HG03135 (cell line): ENCODE results near the gene SLC35B2.

Experiments
- ATAC-seq: cut with Tn5 transposase; IDR thresholded peaks from one replicate; pipeline ENCODE4 v1.9.1; 2021; ENCODE audit warnings: mild to moderate bottlenecking, moderate library complexity; ENCODE audit not compliant: unreplicated experiment

The SLC35B2 gene

GRCh38 chr6:44224029-44224964 is 33.0 kb downstream of the SLC35B2 start:
- ATAC-seq, result no peak

GRCh38 chr6:44223319-44224028 is 33.9 kb downstream of the SLC35B2 start, which contains the start of gene SLC29A1:
Gene SLC29A1 (plus strand): TSS chr6:44223595. CDS start chr6:44227314, 3,719 bp downstream.
- ATAC-seq, result no peak

- no peak for ATAC-seq
Measured at GRCh38 chr6:44222486-44223318, 34.6 kb downstream of the SLC35B2 start.

- no peak for ATAC-seq
Measured at GRCh38 chr6:44221961-44222335, 35.4 kb downstream of the SLC35B2 start.

- peak; percentile 43 for ATAC-seq
Measured at GRCh38 chr6:44221291-44221960, 35.9 kb downstream of the SLC35B2 start.

GRCh38 chr6:44220913-44221290 is 36.4 kb downstream of the SLC35B2 start:
- ATAC-seq, result no peak

GRCh38 chr6:44219815-44220784 is 37.2 kb downstream of the SLC35B2 start:
- ATAC-seq, result no peak

GRCh38 chr6:44219053-44219814 is 38.1 kb downstream of the SLC35B2 start:
- peak; percentile 47 for ATAC-seq

GRCh38 chr6:44217332-44218143 is 39.8 kb downstream of the SLC35B2 start:
- no peak for ATAC-seq

GRCh38 chr6:44216677-44217331 is 40.5 kb downstream of the SLC35B2 start, which contains the start of gene MYMX:
Gene MYMX (plus strand): TSS chr6:44216926. CDS start chr6:44217472, 546 bp downstream.
- ATAC-seq, result no peak

- ATAC-seq, result no peak
Measured at GRCh38 chr6:44214307-44214706, 43.0 kb downstream of the SLC35B2 start.

GRCh38 chr6:44211284-44211683 is 46.0 kb downstream of the SLC35B2 start:
- ATAC-seq, result no peak

GRCh38 chr6:44207966-44208365 is 49.4 kb downstream of the SLC35B2 start:
- ATAC-seq, result no peak
